GM20431 (cell line): ENCODE results near the gene REEP3.

ENCODE experiments used
- in situ Hi-C: fragments of 300-500 bp; cut with MseI, MboI; formaldehyde crosslinking; loops from one replicate; pipeline ENCODE4 v1.15.0; 2020; ENCODE audit warnings: low sequenced_read_pairs; ENCODE audit not compliant: unreplicated experiment

REEP3 gene

DNA sequence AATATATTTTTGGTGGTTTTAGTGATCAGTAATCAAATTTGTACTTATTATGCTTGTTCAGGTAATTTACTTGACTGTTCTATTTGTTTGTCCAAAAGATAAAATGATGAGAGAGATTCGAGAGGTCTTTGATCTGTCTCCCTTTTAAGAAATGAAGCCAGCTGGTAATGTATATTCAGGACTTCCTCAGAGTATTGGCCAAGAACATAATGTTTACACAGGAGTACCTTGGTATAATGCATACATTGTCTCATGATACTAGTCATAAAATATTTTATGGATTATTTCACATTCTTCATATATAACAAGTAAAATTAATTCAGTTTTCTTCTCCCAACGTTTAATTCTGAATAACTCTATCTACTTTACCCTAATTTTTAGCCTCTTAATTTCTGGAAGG is 100.9 kb downstream of the REEP3 start:
- in situ Hi-C loops = loop anchor here (25.0 kb wide), 1 partner anchor 410 kb away; no protein-coding TSS in a partner anchor

DNA sequence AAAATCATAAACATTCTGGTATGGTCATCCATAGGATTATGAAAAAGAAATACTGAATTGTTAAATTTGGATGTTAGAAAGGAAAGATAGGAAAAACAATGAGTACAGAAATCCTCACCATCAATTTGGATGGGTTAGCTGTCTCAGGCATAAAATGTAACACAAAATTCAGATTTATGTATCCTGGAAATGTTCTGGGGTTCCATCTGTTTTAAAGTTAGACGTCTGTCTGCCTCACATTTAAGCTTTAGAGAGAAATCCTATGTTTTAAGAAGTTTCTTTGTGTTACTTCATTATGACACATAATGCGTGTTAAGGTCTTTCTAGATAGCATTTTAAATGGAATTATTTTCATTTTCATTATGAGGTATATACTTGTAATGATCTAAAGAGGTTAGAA is 103.5 kb downstream of the REEP3 start:
- in situ Hi-C loops = loop anchor here (25.0 kb wide), 1 partner anchor 412 kb away; no protein-coding TSS in a partner anchor

DNA sequence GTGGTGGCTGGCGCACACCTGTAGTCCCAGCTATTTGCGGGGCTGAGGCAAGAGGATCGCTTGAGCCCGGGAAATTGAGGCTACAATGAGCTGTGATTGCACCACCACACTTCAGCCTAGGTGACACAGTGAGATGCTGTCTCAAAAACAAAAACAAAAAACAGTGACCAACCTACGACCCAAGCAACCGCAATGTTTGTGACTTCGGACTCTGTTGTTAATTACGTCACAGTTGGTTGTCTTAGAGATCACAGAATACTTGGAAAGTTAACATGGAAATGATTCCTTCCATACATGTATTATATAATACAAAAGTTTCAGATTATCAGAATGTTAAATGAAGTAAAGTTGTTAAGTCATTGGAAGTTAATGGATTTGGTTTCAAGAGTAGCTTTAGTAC is 106.2 kb downstream of the REEP3 start:
- in situ Hi-C loops = no loop called here

DNA sequence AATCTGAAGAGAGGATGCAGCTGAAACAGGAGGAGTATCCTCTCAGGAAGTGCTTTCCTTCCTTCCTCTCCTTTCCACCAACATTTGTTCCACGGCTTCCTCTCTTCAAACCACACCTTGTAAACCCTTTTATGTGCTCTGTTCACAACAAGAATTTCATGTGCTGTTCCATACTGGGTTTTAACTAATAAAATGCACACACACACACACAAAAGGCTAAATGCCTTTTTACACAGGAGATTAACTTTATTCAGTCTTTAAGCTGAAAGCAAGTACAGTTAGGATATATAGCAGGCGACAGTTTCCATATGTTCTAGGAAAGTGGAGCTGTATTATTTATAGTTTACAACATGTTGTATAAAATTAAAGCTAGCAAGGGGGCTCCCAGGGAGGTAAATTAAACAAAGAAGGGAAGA is 106.7 kb downstream of the REEP3 start:
- in situ Hi-C loops = no loop called here

DNA sequence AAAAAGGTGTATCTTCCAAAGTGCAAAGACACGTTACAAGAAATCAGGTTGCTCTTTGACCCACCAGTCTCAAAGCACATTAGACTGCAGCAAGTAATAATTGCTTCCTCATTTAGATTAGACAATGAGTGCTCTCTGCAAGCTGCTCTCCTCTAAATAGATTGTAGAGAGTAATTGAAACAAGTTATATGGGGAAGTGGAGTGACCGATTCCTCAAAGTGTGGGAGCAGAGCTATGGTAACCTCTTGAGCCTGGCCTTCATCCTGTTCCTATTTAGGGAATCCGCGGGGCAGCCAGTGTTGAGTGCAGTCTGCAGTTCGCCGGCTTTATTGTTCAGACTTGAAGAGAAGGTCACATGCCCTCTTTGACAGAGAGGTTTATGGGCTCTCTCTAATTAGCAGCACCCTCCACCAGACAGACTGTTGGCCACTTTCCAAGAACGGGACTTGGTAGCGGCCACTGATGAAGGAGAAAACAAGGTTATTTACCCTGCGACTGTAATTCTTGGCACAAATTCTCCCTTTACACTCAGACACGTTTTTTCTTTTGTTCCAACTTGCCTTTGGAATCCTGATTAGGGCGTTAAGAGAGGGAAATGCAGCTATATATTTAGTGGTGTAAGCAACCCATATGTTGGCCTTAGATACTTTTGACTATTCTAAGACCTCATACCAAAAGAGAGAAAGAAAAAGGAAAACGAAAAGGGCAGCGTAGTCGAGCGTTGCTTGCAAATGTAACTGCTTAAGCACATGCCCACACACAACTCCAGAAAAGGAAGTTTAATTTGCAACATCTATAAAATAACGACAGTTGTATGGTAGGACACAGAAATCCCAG is 107.5 kb downstream of the REEP3 start:
- in situ Hi-C loops = no loop called here

DNA sequence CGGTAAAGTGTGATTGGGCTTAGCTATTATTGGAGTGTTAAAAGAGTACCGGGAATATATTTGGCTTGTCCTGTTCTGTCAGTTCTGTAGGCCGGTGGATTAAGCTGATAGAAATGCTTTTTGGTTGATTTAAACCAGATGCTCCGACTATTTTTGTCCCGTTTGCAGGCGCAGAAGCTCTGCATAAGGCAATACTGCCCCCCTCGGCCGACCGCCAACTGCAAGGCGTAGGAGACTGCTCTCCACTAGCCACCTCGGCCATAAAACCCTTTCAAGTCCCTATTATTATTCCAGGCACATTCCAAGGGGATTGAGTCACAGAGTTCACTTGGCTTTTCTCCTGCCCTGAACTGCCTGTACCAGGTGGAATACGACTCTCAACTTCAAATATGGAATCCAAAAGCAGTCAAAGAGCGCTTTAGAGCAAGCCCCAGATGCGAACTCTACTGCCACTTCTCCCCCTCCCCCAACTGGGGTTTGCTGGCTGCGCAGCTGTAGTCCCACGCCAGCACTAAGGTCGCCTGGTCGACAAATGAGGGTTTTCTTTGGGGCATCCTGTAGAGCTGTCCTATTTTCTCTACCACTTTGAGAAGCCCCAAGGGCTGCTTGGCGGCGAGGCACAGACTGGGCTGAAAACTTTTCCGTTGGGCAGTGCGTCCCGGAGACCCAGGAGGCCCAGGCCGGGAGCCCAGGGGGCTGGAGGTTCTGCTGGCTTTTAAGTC is 108.3 kb downstream of the REEP3 start:
- in situ Hi-C loops = no loop called here

DNA sequence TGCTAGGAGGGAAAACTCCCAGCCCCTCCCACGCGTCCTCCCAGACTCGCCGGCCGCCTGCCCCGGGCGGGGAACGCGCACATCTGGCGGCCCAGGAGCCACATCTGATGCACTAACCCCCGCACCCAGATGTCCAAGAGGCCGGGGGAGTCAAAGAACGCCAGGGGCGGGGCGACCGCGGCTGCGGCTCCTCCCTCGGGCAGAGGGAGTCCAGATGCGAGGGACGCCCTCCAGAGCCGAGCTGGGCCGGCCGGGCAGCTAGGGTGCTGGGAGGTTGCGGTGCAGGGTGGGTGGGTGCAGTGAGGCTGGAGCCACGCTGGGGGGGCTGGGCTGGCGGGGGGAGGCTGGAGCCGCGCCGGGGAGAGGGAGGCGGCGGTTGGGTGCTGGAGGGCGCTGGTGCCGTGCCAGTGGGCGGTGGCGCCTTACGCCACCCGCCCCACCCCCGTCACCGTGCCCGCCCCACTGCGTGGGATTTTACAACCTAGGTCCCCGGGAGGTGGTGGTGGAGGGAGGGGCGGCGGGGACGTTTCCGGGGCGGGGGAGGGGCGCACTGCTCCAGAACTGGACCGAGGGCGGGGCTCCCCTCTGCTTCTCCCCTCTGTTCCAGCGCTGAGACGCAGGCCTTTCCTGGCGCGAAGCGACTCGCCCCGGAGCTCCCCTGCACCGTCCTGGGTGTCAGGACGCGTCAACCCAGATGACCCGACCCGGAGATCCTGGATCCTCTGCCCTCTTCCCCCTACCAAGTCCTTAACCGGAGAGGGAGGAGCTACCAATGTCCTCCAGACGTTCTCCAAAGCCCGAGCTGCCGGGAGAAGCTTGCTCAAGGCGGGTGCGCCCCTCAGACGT is 109.1 kb downstream of the REEP3 start:
- in situ Hi-C loops = no loop called here

DNA sequence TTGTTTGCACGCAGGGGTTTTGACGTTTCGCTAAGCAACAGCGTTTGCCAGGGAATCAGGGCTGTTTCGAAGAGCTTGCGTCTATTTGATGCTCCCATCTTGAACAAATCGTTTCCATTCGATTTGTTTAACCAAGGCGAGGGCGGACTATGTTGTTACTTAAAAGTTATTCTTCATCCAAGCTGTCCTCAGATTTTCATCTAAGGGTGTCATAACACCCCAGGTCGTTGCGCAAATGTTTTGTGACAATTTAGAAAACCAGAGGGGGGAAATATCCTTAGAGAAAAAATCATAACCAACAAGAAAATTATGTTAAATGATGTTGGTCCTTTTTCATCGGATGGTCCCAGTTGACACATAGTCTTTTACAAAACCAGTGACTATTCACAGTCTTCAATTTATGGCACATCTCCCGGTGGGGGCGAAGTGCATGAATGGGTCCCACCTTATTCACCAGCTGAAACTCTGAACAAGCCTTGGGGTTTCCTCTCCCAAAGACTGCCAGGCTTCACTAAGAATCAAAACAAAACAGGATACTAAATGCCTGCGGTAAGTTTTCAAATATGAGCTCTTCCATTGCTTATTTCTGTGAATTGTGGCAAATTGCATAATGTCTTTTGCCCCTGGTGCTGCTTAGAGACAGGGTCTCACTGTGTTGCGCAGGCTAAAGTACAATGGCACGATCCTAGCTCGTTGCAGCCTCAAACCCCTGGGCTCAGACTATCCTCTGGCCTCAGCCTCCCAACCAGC is 109.9 kb downstream of the REEP3 start:
- in situ Hi-C loops = no loop called here

DNA sequence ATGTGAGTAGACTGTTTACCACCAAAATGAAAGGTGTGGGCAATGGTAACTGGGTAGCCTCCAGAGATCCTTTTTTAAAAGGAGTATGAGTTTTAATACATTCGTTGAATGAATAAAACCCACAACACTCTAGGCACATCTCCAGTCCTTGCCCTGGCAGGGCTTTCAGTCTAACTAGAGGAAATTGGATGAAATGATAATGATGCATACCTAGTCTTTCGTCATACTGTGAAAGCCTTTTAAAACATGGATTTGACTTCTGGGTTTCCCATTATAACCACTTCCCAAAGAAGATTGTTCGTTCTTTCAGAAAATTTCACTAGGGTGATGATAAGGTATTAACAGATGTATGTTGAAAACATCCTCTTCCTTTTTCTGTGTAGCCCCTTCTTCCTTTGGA is 110.8 kb downstream of the REEP3 start:
- in situ Hi-C loops = no loop called here

DNA sequence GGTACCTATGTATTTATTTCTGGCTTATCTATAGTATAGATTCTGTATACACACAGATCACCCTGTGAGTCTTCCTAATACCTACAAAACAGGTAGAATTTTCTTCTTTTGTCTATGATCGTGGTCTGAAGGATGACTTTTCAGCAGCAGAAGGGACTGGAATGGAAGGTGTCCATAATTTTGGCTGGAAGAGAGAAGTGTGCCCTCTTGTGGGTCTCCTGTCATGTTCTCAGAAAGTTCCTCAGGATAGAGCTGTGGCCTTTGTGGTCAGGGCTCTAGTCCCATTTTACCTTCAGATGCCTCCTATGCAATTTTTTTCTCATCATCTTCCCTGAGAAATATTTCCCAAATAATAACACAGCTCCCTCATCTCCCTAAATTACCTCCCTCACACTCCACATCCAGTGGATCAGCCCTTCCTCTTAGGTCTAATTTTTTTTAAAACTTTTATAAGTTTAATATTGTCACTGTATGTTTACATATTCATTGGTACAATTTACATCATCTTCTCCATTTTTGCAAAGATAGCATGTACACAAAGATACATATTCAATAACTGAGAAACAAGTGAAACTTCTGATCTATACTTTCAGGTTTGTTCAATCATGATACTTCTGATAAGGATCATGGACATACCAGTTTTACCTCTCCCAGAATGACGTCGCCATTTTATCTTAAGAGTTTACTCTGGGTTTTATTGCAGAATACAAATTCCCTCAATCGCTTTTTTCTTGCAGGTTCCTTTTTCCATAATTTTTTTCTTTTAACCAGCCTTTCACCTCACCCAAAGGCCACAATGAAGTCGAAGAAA is 112.7 kb downstream of the REEP3 start:
- in situ Hi-C loops = no loop called here

DNA sequence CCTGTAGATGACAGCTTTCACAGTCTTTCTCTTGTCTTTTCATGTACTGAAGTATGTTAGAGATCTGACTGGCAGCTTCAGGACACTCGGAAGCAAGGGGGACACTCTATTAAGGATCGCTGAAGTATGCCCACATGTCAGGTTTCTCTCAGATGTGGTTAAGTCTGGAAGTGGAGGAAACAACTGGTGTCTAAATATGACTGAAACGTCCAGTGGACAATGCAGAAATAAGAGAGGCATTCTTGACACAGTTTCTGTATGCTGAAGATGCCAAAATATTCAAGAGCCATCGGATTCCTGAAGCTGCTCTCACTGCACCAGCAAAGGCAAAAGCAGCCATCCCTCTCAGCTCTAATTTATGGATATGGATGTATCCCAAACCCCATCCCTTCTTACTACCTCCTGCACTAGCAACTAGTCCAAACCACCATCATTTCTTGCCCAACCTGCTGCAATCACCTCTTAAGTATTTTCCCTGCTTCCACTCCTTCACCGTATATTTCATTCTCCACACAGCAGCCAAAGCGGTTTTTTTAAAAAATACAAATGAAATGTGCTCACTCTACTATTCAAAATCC is 113.4 kb downstream of the REEP3 start:
- in situ Hi-C loops = no loop called here

DNA sequence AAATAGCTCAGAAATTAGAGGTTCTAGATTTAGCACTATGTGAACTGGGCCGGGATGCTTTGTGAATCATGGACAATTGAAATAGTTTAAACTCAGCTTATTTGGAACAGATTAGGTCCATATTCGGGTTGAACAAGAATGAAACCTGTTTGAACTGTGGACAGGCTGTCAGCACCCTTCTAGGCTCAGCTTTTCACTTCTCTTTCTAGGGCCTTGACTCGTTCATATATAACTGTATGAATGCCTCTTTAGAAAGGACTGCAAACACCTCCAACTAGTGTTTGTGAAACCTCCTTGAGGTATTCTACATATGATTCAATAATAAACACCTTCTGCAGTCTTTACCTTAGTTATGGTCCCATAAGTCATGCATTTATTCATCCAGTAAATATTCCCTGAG is 115.6 kb downstream of the REEP3 start:
- in situ Hi-C loops = no loop called here

DNA sequence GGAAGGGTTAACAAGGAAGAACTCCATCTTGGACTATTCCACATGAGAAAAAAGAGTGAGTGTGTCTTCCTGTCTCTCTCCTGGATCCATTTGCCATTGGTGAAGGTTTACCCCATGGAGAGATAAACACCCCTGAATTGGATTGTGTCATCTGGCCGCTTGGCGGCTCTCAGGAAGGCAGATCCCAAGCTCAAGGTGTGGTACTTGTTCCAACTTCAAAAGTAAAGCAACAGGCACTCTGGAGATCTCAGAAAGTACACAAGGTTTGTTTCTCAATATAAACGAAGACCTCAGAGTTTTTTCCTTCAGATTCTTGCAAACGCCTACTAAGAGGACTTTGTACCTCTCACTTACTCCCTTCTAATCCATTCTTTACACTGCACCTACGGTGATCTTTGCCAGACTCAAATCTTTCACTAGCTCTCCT is 116.7 kb downstream of the REEP3 start:
- in situ Hi-C loops = no loop called here

DNA sequence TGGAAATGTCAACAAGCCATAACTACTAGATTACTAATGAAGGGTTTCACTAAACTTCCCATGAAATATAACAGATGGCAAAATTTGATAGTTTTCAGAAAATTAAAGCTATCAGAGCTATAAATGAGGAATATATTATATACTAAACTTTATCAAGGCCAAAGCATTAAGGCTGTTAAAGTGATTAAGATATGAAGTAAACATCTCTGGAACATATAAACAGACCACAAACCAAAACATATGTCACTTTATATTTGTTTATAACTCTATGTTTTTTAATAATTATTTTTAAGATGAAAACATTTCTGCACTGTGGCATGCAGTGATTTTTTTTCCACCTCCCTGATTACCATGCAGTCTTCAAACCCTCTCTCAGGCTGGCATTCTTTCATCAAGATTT is 120.2 kb downstream of the REEP3 start:
- in situ Hi-C loops = no loop called here

DNA sequence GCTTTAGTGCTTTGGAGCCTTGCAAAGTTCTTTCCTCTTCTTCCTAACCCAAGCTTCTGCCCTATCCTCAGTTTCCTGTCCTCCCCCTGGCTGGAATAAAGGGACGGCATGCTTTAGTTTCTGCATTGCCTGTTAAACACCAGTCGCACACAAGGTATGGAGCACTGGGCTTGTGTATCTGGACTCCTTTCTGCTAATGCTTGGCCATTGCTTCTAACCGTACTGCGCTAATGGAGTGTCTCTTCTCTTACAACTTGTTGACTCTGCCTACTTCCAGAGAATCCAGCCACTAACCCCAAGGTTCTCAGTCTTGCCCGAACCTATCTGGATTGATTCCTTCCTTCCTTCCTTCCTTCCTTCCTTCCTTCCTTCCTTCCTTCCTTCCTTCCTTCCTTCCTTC is 120.6 kb downstream of the REEP3 start:
- in situ Hi-C loops = no loop called here

DNA sequence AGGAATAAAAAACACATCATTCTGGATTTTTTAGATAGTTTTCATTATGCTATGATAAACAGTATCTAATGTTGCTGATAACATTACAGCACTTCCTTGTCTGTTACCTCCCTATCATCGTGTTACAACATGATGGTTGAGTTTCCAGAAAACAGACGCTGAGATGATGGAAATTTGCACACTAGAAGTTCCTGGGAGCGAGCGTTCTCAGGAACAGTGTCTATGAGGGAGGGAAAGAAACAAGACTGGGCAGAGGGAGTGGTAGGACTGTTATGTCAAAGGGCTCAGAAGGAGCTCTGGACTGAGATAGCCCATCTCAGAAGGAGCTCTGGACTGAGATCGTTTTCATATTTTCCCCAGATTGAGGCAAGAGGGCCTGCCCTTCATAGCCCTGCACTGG is 121.6 kb downstream of the REEP3 start:
- in situ Hi-C loops = no loop called here

DNA sequence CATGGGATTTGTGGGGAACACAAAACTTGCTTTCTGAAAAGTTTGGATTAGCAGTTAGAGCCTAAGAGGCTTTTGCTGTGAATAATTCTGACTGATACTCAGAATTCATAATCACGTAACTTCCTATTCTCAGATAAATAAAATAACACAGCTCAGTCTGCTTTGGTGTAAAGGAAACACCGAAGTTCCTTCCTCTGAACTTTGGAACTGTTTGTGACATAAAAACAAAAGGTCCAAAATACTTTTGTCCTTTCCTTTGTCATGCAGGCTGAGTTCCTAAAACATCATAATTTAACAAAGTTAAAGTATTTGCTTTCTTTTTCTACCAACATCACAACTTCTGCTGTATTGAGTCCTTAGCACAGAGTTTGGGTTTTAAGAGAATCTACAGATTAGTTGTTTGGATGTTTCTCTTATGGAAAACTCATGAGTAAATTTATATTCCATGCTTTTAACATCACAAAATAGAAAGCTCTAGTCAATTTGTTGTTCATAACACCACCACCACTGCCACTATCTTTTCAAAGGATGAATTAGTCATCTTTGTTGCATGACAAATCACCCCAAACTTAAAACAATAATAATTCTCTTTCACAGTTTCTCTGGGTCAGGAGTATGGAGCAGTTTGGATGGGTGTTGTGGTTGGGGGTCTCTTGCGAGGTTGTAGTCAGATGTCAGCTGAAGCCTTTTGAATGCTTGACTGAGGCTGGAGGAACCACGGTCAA is 123.4 kb downstream of the REEP3 start:
- in situ Hi-C loops = no loop called here

DNA sequence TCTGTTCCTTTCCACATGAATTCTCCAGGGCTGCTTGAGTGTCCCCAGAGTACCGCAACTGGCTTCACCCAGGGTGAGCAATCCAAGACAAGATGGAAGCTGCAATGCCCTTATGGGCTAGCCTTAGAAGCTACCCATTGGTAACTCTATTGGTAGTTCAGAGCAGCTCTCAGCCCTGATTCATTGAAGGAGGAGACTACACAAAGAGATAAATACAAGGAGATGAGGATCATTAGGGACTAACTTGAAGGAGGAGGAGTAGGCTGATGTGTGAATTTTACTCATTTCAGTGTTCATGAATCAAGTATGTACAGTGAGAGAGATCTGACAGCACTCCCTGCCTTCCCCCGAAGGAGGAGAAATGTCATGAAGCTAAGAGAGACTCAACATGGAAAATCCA is 124.0 kb downstream of the REEP3 start:
- in situ Hi-C loops = no loop called here
